Upper lobe of right lung (tissue), 1 donor: ENCODE results near the gene IGIP. TPM values are rescaled to one million over a fixed set of nuclear protein-coding genes. Genes with fewer than 3 reads are reported as not detected.

Experiments used
- ATAC-seq: fragments of 200-7000 bp; cut with Tn5 transposase; one replicate; pipeline ENCODE4 v1.9.1; 2020; ENCODE audit warnings: mild to moderate bottlenecking, moderate library complexity
- DNase-seq: peaks from one replicate; pipeline ENCODE4 v3.0.0-alpha.2; 2020
- H3K27ac ChIP-seq: fragments of 200-600 bp; one replicate; pipeline ENCODE4 v1.8.0; 2022
- H3K27me3 ChIP-seq: fragments of 200-600 bp; one replicate; pipeline ENCODE4 v1.8.0; 2022; ENCODE audit warnings: mild to moderate bottlenecking
- H3K36me3 ChIP-seq: fragments of 200-600 bp; one replicate; pipeline ENCODE4 v1.8.0; 2022
- H3K4me1 ChIP-seq: fragments of 200-600 bp; one replicate; pipeline ENCODE4 v1.8.0; 2022
- H3K4me3 ChIP-seq: fragments of 200-600 bp; one replicate; pipeline ENCODE4 v1.8.0; 2022; ENCODE audit warnings: mild to moderate bottlenecking
- H3K9me3 ChIP-seq: fragments of 200-600 bp; one replicate; pipeline ENCODE4 v1.8.0; 2022
- intact Hi-C: fragments of 100-400 bp; cut with DNase I; formaldehyde crosslinking; loops from one replicate; pipeline ENCODE4 v1.11.0; 2022
- long read RNA-seq: library from polyadenylated mRNA; unstranded; transcript quantifications from one replicate; pipeline ENCODE4 v2.0.0, GENCODE V29; 2021
- total RNA-seq: library from RNA; stranded (reverse); fragmentation: NEBNext Ultra II Directional; extraction: Animal tissue kit (Norgen Biotek cat#: 25700); gene quantifications from one replicate; pipeline ENCODE4 v1.2.1, GENCODE V29; 2021
- TF ChIP-seq, protein P1 (sequence below): fragments of 200-600 bp; IDR thresholded peaks from one replicate; pipeline ENCODE4 v1.8.0; 2022; ENCODE audit warnings: antibody characterized with exemption
- donor health status: DM: no; HTN: yes; CAD: no; lungs with severe emphysema.

Gene IGIP
- total RNA-seq, result 17.3 TPM
- long read RNA-seq, partial matches to known transcripts, result 0 of 4 reads
- long read RNA-seq, other reads (novel, unspliced or antisense), result 0 of 4 reads

GRCh38 chr5:140125637-140126036 is at the start of gene IGIP:
TSS of gene IGIP (plus strand) at chr5:140125937. CDS start at chr5:140128477, 2,540 bp downstream.
- H3K27ac ChIP-seq, result no peak within 1 kb of the TSS
- intact Hi-C loops, result no loop called here
- no peak within 1 kb of the TSS for H3K4me3 ChIP-seq
- no peaks in the 10 kb centered on the region for H3K9me3 ChIP-seq
- ATAC-seq (no peak), DNase-seq (no peak)
- TF ChIP-seq, protein P1, sequence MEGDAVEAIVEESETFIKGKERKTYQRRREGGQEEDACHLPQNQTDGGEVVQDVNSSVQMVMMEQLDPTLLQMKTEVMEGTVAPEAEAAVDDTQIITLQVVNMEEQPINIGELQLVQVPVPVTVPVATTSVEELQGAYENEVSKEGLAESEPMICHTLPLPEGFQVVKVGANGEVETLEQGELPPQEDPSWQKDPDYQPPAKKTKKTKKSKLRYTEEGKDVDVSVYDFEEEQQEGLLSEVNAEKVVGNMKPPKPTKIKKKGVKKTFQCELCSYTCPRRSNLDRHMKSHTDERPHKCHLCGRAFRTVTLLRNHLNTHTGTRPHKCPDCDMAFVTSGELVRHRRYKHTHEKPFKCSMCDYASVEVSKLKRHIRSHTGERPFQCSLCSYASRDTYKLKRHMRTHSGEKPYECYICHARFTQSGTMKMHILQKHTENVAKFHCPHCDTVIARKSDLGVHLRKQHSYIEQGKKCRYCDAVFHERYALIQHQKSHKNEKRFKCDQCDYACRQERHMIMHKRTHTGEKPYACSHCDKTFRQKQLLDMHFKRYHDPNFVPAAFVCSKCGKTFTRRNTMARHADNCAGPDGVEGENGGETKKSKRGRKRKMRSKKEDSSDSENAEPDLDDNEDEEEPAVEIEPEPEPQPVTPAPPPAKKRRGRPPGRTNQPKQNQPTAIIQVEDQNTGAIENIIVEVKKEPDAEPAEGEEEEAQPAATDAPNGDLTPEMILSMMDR, result no peak
- no peaks in the 10 kb centered on the region for H3K36me3 ChIP-seq
- H3K27me3 ChIP-seq, result no peaks in the 10 kb centered on the region
- peaks cover 17% of the 10 kb centered on the region for H3K4me1 ChIP-seq

DNA sequence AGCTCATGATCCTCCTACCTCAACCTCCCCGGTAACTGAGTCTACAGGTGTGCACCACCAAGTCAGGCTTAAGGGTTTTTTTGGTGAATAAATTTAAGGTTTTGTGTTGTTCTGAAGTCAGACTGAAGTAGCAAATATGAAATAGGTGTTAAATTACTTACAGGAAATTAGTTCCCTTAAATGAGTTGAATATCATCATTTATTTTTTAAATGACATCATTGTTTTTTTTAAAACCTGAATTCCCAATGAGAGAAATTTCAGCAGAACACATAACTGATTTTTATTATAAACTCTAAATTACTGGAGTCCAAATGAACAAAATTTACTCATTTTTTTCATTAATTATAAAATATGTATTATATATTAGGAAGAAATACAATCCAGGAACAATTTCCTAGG is 49.6 kb upstream of the IGIP start:
- ATAC-seq, result no peak
- Histone ChIP-seq H3K9me3 (no peaks in the 10 kb centered on the region), H3K27me3 (peaks cover 5% of the 10 kb centered on the region), H3K36me3 (no peaks in the 10 kb centered on the region), H3K27ac (no peak overlapping the region), H3K4me1 (no peaks in the 10 kb centered on the region), H3K4me3 (no peak overlapping the region)
- intact Hi-C loops, result loop anchor here (5.0 kb wide), 1 partner anchor 81 kb away; no protein-coding TSS in a partner anchor
- TF ChIP-seq, protein P1, result no peak
- no peak for DNase-seq

DNA sequence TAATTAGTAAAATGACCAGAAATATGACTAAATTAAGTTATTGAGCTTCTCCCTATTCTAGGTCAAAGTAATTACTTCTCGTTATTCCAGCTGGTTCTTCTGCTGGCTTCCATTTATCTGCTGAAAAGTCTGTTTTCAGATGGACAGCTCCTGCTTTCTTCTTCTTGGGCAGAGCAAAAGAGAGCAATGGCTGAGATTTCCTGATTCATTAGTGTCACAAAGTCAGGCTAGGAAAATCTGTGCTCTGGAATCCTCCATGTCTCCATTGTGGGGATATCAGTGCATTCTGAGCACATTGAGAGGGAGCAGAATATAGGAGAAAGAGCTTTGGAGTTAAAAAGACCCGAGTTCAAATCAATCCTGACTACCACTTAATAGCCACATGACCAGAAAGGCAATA is 48.9 kb upstream of the IGIP start:
- H3K9me3 ChIP-seq, result no peaks in the 10 kb centered on the region
- intact Hi-C loops, result loop anchor here (5.0 kb wide), 1 partner anchor 81 kb away; no protein-coding TSS in a partner anchor

GRCh38 chr5:140083120-140083519 is 42.6 kb upstream of the IGIP start:
- Histone ChIP-seq H3K4me1 (no peaks in the 10 kb centered on the region), H3K27ac (no peak overlapping the region), H3K27me3 (no peaks in the 10 kb centered on the region), H3K9me3 (no peaks in the 10 kb centered on the region), H3K36me3 (no peaks in the 10 kb centered on the region), H3K4me3 (no peak overlapping the region)
- ATAC-seq (no peak), DNase-seq (no peak)
- TF ChIP-seq, protein P1, result no peak
- intact Hi-C loops, result no loop called here

More for the DNA sequence above, 48.9 kb upstream of the IGIP start:
- no peak overlapping the region for H3K27ac ChIP-seq
- ATAC-seq, result no peak
- no peak overlapping the region for H3K4me3 ChIP-seq
- DNase-seq, result no peak
- H3K4me1 ChIP-seq, result no peaks in the 10 kb centered on the region
- TF ChIP-seq, protein P1, result no peak
- no peaks in the 10 kb centered on the region for H3K36me3 ChIP-seq
- H3K27me3 ChIP-seq, result peaks cover 5% of the 10 kb centered on the region

DNA sequence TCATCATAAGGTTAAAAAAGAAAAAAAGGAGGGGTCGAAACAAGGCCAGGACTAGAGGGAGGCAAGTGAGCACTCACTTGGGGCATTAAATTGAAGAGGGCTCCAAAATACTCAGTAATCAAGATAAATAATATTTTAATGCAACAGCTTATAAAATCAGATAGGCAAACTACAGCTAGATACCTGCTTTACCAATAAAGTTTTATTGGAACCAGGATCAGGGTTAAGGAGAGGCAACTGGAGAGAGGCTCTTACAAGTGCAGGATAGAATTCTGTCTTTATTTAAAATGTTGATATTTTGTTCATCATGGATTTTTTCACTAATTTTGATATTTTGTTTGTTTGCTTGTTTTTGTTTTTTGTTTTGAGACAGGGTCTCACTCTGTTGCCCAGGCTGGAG is 42.1 kb upstream of the IGIP start:
- intact Hi-C loops, result no loop called here
- Histone ChIP-seq H3K4me1 (no peaks in the 10 kb centered on the region), H3K9me3 (no peaks in the 10 kb centered on the region), H3K36me3 (no peaks in the 10 kb centered on the region), H3K27ac (no peak overlapping the region), H3K4me3 (no peak overlapping the region), H3K27me3 (no peaks in the 10 kb centered on the region)
- TF ChIP-seq, protein P1, result no peak
- ATAC-seq (no peak), DNase-seq (no peak)

DNA sequence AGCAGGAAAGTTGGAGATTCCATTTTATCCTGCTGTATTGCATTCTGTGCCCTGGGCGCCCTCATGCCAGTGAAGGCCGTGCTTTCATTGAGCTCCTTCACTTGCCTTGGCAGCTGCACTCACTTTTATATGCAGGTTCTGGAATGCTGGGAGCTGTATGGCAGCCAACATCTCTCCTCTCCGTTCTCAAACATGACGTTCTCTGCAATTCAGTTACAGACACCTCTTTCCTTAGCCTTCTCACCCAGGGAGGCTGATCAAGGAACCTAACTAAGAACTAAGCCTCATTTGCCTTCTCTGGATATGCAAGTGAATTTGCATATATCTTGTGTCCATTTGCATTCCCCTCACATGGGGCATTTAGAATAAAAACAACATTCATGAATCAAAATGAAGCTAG is 41.2 kb upstream of the IGIP start:
- Histone ChIP-seq H3K27ac (no peak overlapping the region), H3K27me3 (no peaks in the 10 kb centered on the region), H3K36me3 (no peaks in the 10 kb centered on the region), H3K4me1 (no peaks in the 10 kb centered on the region), H3K9me3 (no peaks in the 10 kb centered on the region), H3K4me3 (no peak overlapping the region)
- no peak for DNase-seq
- TF ChIP-seq, protein P1, result no peak
- intact Hi-C loops, result no loop called here
- peak; percentile 81 for ATAC-seq
